SK-N-SH (cell line): ENCODE results near the gene ZNF579.

Source experiments
- CTCF ChIP-seq: fragments of 200-600 bp; sonication (generic); IDR thresholded peaks from 2 replicates; pipeline ENCODE4 v1.6.1; 2017; ENCODE audit warnings: antibody characterized with exemption, mild to moderate bottlenecking, moderate library complexity
- NFIC ChIP-seq: IDR thresholded peaks from 2 replicates; pipeline ENCODE4 v1.4.0; 2012; ENCODE audit warnings: borderline replicate concordance
- ZBTB33 ChIP-seq: IDR thresholded peaks from 2 replicates; pipeline ENCODE4 v1.4.0; 2012; ENCODE audit warnings: low read depth, borderline replicate concordance
- TF ChIP-seq, protein P1 (sequence below): fragments of 150-350 bp; IDR thresholded peaks from 2 replicates; pipeline ENCODE4 v1.6.1; 2017; ENCODE audit warnings: antibody characterized with exemption, low read length, low read depth, borderline replicate concordance

GRCh38 chr19:55609326-55609725, 28.7 kb upstream of the ZNF579 start:
- TF ChIP-seq ZBTB33 = no peak
- no peak for TF ChIP-seq CTCF
- no peak for TF ChIP-seq NFIC
- TF ChIP-seq, protein P1, sequence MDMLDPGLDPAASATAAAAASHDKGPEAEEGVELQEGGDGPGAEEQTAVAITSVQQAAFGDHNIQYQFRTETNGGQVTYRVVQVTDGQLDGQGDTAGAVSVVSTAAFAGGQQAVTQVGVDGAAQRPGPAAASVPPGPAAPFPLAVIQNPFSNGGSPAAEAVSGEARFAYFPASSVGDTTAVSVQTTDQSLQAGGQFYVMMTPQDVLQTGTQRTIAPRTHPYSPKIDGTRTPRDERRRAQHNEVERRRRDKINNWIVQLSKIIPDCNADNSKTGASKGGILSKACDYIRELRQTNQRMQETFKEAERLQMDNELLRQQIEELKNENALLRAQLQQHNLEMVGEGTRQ = no peak
